Measurements from ENCODE around the gene ZG16B.
A peak's percentile ranks its signal among the peaks of the same experiment; 100 is the strongest.

Gene ZG16B

GRCh38 chr16:2829501-2830354, at the start of gene ZG16B:
Gene ZG16B (plus strand): TSS chr16:2830303. CDS start chr16:2830442, 139 bp downstream.
- Histone ChIP-seq H3K4me3 (peak within 1 kb of the TSS in 1 of 7 experiments; percentile 25), H3K27ac (peak within 1 kb of the TSS in 14 of 21 experiments; percentile 2 to 79 (median 72))

DNA sequence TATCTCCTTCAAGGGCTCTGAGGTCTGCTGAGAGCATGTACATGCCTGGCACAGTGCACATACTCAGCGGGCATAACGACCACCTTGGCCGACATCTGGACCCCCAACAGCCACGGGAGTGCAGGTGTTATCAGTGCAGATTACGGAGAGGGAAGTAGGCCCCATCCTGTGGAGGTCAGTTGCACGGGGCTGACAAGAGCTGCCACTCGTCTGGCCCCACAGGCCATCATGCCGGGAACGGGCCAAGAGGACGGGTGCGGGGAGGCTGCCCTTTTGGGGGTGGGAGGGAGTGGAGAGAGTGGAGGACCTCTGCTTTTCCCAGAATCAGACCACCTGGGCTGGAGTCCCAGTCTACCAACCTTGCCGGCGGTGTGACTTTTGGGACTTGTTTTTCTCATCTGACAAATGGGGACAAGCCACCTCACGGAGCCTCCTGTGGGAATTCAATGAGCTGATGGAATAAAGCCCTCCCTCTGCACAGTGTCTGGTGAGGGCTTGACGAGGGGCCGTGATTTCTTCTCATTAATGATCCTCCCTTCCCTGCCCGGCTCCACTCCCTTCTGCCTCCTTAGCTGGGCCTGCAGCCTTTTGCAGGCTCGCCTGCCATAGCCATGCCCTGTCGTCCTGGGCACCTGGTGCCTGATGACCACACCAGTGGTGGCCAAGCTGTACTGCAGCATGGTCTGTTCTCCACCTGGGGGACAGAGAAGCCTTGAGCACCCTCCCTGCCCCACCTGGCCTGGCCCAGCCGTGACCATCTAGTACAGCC, 47.3 kb upstream of the ZG16B start:
- Histone ChIP-seq H3K4me3 (no peak overlapping the region), H3K27ac (no peak overlapping the region)

- H3K27ac ChIP-seq = no peak overlapping the region
- H3K4me3 ChIP-seq = no peak overlapping the region
Measured at GRCh38 chr16:2783581-2784357, 46.3 kb upstream of the ZG16B start.

DNA sequence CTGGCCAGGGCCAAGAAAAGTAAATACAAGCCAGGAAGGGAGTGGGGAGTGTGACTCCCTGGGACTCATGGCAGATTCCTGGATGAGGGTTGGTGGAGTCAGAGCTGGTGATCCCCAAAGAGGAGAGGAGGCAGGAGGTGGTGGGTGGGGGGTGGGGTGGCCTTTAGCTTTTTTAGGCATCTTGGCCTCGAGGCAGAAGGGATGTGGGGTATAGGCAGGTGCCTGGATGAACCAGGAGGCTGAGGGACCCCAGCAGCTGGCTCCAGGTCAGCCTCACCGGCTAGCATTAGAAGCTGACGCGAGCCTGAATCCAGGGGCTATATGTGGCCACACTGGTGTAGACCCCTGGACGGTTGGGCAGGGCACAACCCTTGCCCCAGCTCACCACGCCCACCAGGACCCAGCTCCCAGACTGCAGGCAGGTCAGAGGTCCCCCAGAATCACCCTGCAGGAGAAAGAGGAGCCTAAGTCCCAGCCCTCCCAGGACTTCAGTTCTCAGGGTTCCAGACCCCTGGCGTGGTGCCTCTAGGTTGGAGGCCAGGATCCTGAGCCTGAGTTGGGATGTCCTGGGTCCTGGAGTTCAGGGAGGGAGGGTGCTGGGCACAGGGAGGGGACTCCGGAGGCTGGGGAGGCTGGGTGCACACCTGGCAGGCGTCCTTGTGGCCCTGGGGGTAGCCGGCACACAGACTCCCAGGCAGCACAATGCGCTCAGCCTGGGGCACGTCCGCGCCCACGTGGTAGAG, 45.6 kb upstream of the ZG16B start:
- Histone ChIP-seq H3K4me3 (peak overlapping the region in 4 of 7 experiments; percentile 22 to 42 (median 24)), H3K27ac (no peak overlapping the region)

- Histone ChIP-seq H3K27ac (no peak overlapping the region), H3K4me3 (peak overlapping the region; percentile 17 to 42 (median 22))
Measured at GRCh38 chr16:2785101-2785991, 44.8 kb upstream of the ZG16B start.

DNA sequence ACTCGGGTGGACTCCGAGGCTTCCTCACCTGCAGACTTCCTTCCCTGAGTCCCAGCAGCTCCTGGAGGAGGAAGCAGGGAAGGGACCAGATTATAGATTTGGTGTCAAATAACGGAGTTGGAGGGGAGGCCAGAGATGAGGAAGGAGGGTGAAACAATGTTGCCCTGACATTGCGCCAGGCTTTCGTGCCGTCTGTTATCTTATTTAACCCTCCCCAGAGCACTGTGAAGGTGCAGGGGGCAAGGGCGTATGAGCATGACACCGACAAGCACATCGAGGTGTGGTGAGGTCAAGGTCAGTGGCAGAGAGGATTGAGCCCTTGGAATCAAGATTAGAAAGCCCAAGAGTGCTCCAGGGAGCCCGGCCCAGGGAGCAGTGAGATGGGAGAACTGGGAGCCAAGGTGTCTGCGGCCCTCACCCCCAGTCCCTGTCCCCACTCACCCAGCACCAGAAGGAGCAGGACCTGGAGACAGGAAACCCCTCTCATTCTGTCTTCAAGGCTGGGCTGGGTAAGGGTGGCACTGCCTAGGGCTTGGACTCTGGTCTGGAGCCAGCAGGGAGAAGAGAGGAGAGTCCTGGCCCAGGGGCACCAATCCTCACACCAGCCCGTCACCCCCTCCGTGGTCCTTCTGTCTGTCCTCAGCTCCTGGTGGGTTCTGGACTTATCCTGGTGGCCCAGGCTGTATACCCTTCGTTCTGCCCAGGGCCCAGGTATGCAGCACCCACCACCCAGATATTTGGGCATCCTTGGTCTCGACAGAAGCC, 43.9 kb upstream of the ZG16B start:
- Histone ChIP-seq H3K4me3 (no peak overlapping the region), H3K27ac (no peak overlapping the region)

DNA sequence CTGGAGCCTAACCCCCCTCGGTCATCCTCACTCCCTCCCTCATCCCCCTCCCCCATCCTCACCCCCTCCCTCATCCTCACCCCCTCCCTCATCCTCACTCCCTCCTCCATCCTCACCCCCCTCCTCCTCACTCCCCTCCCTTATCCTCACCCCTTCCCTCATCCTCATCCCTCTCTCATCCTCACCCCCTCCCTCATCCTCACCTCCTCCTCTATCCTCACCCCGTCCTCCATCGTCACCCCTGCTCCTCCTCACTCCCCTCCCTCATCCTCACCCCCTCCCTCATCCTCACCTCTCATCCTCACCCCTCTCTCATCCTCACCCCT, 43.3 kb upstream of the ZG16B start:
- no peak overlapping the region for H3K4me3 ChIP-seq
- H3K27ac ChIP-seq = no peak overlapping the region

DNA sequence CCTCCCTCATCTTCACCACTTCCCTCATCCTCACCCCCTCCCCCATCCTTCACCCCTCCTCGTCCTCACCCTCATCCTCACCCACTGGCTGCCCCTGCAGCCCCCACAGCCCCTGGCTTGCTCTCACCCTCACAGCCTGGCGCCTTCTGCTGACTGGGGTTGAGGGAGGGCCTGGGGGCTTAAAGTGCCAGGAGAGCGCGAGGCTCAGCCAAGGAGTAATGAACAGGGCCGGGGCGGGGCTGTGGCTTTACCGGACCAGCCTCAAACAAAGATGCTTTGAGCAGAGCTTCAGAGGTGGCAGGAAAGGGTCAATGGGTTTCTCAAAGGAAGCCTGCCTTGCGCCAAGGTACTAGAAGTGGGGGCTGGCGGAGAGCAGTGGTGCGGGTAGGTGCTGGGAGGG, 42.7 kb upstream of the ZG16B start, which contains the start of gene PRSS33:
TSS of gene PRSS33 (minus strand) at position 155 of the 400 bp plus-strand sequence. CDS start 1,013 bp downstream, outside the sequence.
- no peak within 1 kb of the TSS for H3K27ac ChIP-seq
- no peak within 1 kb of the TSS for H3K4me3 ChIP-seq

DNA sequence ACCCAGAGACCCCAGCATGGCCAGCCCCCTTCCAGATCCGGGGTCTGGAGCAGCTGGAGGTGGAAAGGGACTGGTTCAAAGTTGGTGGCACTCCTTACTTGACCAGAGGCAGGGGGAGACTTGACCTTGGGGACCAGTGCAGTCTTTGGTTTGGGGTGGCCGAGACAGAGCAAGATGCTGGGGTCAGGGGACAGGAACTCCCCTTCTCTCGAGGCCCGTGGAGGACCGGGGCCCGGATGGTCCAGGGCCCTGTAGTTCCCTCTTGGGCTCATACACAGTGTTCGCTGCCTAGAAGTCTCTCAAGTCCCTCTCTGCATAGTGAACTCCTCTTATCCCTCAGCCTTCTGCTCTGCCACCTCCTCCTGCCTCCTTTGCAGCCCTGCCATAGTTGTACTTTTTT, 42.1 kb upstream of the ZG16B start:
- H3K27ac ChIP-seq = no peak overlapping the region
- no peak overlapping the region for H3K4me3 ChIP-seq

GRCh38 chr16:2790631-2791030, 39.5 kb upstream of the ZG16B start:
- Histone ChIP-seq H3K4me3 (no peak overlapping the region), H3K27ac (no peak overlapping the region)

DNA sequence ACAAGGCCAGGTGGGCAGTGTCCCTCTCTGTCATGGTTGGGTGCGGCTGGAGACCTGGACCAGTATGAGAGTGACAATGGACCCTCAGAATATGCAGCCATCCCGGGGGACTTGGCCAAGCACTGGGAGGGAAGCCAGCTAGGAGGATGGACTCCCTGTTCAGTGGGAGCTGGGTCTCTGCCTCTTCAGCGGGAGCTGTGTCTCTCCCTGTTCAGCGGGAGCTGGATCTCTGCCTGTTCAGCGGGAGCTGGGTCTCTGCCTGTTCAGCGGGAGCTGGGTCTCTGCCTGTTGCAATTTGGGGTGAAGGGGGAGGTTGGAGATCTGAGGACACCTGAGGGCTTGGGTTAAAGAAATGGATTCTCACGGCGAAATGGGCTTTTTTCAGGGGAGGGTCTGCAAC, 38.9 kb upstream of the ZG16B start:
- no peak overlapping the region for H3K4me3 ChIP-seq
- H3K27ac ChIP-seq = no peak overlapping the region

DNA sequence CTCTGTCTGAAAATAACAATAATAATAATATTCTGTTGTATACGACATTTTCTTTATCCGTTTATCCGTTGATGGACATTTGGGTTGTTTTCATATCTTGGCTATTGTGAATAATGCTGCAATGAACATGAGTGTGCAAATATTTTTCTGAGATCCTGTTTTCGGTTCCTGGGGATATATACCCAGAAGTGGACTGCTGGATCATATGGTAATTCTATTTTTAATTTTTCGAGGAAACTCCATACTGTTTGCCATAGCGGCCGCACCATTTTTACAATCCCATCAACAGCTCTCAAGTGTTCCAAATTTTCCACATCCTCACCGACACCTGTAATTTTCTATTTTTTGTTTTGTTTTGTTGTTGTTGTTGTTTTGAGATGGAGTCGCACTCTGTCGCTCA, 37.2 kb upstream of the ZG16B start:
- H3K4me3 ChIP-seq = no peak overlapping the region
- no peak overlapping the region for H3K27ac ChIP-seq

GRCh38 chr16:2795395-2796143, 34.5 kb upstream of the ZG16B start:
- H3K27ac ChIP-seq = no peak overlapping the region

DNA sequence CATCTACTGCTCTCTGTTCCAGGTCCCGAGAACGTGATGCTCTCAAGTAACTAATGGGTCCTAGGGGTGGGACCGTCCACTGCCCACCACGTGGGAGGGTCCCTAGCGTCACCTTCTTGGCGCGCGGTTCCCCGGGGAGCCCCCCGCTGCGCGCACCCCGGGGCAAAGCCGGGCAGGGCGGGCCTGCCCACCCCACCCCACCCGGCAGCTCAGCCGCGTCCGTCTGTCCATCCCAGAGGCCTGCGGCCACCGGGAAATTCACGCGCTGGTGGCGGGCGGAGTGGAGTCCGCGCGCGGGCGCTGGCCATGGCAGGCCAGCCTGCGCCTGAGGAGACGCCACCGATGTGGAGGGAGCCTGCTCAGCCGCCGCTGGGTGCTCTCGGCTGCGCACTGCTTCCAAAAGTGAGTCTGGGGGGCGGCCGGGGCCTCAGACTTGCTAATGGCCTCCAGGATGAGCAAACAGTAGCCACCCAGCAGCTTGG, 31.3 kb upstream of the ZG16B start:
- Histone ChIP-seq H3K27ac (no peak overlapping the region), H3K4me3 (no peak overlapping the region)

More at GRCh38 chr16:2795395-2796143, 34.5 kb upstream of the ZG16B start:
- H3K4me3 ChIP-seq = no peak overlapping the region

GRCh38 chr16:2799205-2799858, 30.8 kb upstream of the ZG16B start:
- Histone ChIP-seq H3K27ac (no peak overlapping the region), H3K4me3 (no peak overlapping the region)

DNA sequence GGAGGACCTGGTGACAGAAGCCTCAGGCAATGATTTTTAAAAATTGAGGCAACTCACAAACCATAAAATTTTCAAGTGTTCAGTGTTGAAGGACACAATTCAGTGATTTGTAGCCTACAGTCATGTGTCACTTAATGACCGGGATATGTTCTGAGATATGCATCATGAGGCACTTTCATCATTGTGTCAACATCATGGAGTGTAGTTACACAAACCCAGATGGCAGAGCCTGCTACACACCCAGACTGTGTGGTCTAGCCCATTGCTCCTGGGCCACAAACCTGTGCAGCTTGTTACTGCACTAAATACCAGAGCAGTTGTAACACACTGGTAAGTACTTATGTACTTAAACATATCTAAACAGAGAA, 30.3 kb upstream of the ZG16B start:
- H3K4me3 ChIP-seq = no peak overlapping the region
- H3K27ac ChIP-seq = no peak overlapping the region
